ENCODE measurements around the gene A3GALT2.

Gene A3GALT2

DNA sequence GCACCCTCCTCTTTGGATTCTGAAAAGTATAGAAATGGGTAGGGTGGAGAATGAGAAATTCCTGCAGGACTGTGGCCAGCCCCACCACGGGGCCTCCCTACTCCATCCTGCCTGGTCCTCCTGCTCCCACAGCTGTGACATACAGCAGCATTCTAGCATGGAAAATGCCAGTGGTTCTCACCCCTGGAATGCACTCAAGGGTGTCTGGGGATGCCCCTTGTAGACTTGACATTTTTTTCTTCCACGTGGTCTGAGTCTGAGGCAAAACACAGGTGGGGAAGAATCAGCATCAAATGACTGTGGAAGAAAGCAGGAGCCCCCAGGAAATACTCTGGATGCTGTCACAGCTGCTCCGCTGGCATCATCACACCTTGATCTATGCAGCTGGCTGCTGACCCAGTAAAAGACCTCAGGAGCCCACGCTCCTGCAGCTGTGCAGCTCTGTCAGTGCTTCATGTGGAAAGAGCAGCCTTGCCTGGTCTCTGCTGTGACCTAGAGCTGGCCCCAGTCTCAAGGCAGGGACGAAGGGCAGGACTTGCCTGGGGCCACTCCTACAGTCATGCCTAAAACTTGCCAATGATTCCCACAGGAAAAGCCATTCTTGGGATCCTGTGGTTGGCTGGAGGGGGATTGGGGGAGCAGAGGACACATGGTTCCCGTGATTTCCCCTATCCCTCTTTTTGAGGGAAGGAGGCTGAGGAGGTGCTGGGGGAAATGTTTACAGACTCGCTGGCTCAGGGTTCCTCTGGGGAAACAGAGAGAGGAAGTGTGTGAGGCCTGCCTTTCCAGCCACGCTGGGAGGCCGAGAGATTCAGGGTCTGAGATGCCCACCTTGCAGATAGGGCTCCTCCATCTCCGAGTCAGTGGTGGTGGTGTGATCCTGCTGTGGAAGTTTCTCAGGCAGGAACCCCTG is 10.8 kb upstream of the A3GALT2 start:
- no peak for DNase-seq

DNA sequence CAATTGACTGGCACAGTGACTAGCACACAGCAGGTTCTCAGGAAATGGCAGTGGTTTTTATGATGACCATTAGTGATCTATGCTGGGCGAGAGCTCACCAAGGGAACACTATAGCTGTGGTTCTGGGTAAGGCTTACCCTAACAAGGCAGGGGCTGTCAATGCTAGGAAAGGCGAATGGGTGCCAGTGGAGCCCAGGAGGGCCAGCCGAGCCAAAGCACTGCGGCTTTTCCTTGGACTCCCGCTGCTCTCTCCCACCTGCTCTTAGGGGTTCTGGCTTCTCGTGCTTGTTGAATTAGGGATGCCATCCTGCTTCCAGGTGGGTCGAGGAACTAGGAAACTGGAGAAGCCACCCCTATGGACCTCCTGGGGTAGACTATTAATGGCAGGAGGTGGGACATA is 10.0 kb upstream of the A3GALT2 start:
- no peak for DNase-seq

- DNase-seq: no peak
Observed at GRCh38 chr1:33330361-33330890, 9.5 kb upstream of the A3GALT2 start.

- no peak for DNase-seq
Observed at GRCh38 chr1:33329600-33330305, 8.9 kb upstream of the A3GALT2 start.

- no peak for DNase-seq
Observed at GRCh38 chr1:33328817-33329216, 7.9 kb upstream of the A3GALT2 start.

GRCh38 chr1:33327587-33328325 is 6.9 kb upstream of the A3GALT2 start:
- DNase-seq: no peak

GRCh38 chr1:33326785-33327184 is 5.9 kb upstream of the A3GALT2 start:
- no peak for DNase-seq

- no peak for DNase-seq
Observed at GRCh38 chr1:33324677-33325575, 4.0 kb upstream of the A3GALT2 start.

DNA sequence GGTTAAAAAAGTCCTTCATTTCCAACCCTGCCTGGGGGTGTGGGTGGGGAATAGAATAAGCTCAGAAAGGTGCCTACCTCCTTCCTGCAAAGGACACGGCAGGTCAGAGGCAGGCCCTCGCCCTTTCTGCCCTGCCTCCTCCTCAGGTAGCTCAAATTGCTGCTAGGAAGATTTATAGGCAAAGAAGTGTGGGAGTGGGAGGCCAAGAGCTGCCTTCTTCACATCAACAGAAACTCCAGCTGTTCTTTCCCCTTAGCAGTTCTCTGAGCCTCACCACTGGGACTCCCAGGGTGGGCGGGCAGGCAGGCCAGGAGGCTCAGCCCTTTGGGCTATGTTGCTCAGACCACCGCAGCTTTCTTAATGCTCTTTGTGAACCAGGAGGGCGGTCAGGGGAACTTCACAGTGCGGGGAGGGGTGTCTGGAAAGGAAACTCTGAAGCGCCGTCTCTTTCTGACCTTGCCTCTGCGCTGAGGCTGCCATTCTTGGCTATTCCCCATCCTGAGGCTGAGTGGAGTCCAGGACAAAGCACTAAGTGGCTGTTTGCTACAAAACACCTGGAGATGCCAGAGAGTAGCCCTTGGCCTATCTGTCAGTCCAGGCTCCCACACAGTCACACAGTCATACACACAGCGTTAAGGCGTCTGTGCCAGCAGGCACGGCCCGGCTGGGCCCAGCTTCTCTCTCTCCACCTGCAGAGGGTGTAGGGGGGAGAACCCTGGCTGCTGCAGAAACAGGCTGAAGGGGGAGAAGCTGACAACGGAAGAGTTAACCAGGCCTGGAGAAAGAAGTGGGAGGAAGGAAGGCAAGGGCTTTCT is 3.0 kb upstream of the A3GALT2 start:
- no peak for DNase-seq

GRCh38 chr1:33322870-33323585 is 2.1 kb upstream of the A3GALT2 start:
- DNase-seq: no peak

DNA sequence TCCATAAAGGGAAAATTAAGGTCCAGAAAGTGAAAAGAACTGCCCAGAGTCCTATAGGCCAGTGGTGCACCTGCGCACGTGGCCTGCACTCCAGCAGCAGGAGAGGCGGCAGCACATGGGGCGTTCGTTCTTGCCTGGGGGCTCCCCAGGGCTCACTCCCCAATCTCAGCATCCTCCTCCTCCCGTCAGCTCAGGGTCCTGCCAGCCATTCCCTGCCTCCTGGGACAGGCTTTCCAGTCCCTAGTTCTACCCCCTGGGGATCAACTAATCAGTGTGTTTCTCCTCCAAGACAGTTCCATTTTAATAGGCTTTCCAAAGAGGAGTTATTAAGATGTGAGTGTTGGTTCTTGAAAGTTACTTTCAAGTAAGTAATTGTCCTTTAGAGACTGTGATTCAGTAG is 1.2 kb upstream of the A3GALT2 start:
- no peak for DNase-seq

DNA sequence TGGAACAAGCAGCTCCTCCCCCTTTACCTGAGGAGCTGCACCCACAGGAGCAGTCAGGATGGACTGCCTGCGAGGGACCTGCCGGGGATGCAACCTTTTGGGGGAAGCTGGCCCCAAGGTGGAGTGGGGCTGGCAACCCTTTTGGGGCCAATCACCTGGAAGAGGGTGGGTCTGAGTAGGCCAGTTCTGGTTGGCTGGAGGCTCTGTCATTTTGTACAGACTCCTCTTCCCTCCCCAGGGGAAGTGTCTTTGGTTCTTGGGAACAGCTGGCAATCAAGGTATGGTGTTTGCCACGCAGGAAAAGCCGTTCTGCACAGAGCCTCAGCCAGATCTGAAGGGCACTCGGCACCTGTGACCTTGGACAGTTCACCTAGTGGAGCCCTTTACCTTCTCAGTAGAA is 280 bp upstream of the A3GALT2 start:
- no peak for DNase-seq

DNA sequence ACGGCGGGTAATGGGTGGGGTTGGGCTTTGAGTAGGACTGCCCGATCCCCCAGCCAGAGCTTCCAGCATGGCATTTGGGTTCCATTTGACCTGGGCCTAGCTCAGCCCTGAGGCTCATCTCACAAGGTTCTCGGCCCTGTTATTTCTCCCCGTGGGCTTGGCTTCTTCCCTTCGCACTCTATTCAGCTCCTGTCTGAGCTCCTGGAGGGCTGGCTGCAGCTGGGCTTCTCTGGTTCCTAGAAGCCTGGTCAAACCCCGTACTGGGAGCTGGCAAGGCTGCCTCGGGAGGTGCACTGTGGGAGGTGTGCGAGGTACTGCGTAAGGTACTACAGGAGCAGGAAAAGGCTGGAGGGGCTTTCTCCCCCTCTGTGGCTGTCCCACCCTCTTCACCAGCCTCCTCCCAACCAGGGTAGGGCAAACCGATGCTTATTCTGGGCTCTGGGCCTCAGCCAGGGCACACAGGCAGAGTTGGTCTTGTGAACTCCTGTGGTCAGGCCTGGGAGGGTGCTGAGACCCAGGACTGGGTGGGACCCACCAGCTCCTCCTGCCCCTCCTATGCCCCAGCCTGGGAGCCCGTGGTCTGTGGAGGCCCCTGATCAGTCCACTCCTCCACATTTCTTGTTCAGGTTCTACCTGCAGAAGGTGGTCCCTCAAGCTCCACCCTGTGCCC is 814 bp downstream of the A3GALT2 start:
- DNase-seq: no peak

GRCh38 chr1:33319186-33319948 is 1.5 kb downstream of the A3GALT2 start:
- no peak for DNase-seq

GRCh38 chr1:33317946-33318345 is 3.0 kb downstream of the A3GALT2 start:
- no peak for DNase-seq

DNA sequence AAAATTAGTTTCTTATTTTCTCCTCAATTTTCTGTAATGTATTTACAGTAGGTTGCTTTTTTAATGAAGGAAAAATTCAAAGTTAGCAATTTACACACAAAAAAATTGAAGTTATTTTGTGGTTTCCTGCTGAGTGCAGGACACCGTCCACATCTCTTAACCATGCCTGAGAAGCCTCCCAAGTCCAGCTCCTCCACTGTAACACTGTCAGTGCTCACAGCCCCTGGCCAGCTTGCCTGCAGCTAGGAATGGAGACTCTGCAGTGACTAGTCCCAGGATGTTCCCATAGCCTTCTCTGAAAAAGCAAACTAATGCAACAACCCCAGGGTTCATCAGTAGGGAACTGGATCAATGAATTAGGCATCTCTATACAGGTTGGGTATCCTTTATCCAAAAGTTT is 3.5 kb downstream of the A3GALT2 start:
- no peak for DNase-seq

- no peak for DNase-seq
Observed at GRCh38 chr1:33316601-33317000, 4.3 kb downstream of the A3GALT2 start.

GRCh38 chr1:33314416-33314815 is 6.5 kb downstream of the A3GALT2 start:
- DNase-seq: no peak

GRCh38 chr1:33312413-33312749 is 8.5 kb downstream of the A3GALT2 start:
- no peak for DNase-seq
